ENCODE data around the gene CDKAL1. TPM values are rescaled to one million over a fixed set of nuclear protein-coding genes. Genes with fewer than 3 reads are reported as not detected.

The CDKAL1 gene
- total RNA-seq, 1 donor from 2014 or later: 10.2 TPM

GRCh38 chr6:20933057-20933788, 399.0 kb downstream of the CDKAL1 start:
- ATAC-seq (ENCODE audit: poor library complexity): no peak
- intact Hi-C loops (cut with DNase I): no loop called here

GRCh38 chr6:20936949-20937348, 402.7 kb downstream of the CDKAL1 start:
- intact Hi-C loops (cut with DNase I): no loop called here
- ATAC-seq (ENCODE audit: poor library complexity) (no peak), DNase-seq (no peak)

More at GRCh38 chr6:20933057-20933788, 399.0 kb downstream of the CDKAL1 start:
- no peak for DNase-seq

DNA sequence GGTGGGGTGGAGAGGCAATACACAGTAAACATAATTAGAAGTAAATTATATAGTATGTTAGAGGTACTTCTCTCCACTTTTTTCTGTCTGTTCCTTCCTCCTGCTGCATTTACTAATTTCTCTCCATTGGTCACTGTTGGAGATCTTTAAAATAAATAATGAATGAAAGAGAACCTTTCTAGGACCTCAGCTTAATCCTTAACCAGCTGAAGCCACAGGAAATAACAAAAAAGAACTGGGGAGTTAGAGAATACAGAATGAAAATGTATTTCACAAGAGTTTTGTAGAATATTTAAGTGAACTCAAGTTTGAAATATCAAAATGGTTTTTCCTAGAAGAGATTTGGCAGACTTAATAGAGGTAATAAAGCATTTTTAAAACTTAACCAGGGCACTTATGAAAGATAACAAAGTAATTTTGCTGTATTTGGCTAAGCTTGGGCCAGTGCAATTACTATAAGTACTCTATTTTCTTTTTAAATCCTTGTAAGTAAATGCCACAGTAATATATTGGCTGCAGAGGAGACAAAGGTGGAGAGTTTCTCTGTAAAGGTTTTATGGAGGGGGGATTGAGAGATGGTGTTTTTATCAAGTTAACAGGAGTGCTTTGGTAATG, 405.0 kb downstream of the CDKAL1 start:
- intact Hi-C loops (cut with DNase I): no loop called here
- DNase-seq (no peak), ATAC-seq (ENCODE audit: poor library complexity) (no peak)

- DNase-seq (no peak), ATAC-seq (ENCODE audit: poor library complexity) (no peak)
- intact Hi-C loops (cut with DNase I): no loop called here
Observed at GRCh38 chr6:20943040-20943627, 408.9 kb downstream of the CDKAL1 start.

DNA sequence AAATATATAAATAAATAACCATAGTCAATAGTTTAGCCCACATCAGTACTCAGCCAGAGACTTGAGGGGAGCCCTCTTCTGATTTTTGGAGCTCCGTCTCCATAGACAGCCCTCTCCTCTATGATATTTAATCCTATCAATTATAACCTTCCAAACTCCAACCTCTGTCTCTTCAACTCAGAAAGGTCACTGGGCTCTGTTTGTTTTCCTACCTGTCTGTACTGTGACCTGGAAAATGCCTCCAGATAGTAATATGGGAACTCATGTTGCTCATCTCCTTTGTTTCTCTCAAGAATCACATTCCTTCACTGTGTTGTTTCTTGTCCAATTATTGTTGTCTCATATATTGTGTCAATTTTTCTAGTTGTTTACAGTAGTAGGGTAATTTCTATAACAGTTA, 409.7 kb downstream of the CDKAL1 start:
- no peak for ATAC-seq (ENCODE audit: poor library complexity)
- intact Hi-C loops (cut with DNase I): no loop called here

GRCh38 chr6:20946022-20946421, 411.8 kb downstream of the CDKAL1 start:
- ATAC-seq (ENCODE audit: poor library complexity) (no peak), DNase-seq (no peak)
- intact Hi-C loops (cut with DNase I): no loop called here

More for the DNA sequence above, 409.7 kb downstream of the CDKAL1 start:
- DNase-seq: no peak

- no peak for DNase-seq
- ATAC-seq (ENCODE audit: poor library complexity): no peak
- intact Hi-C loops (cut with DNase I): no loop called here
Observed at GRCh38 chr6:20946890-20947289, 412.6 kb downstream of the CDKAL1 start.

DNA sequence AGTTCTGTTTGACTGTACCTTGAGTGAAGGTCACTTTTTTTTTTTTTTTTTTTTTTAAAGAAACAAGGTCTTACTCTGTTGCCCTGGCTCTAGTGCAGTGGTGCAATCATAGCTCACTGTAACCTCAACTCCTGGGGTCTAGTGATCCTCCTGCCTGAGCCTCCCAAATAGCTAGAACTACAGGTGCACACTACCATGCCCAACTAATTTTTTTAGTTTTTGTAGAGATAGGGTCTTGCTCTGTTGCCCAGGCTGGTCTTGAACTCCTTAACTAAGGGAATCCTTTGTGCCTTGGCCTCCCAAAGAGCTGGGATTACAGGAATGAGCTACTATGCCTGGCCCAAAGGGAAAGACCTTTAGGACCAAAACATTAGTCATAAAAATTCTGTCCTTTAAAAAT, 413.7 kb downstream of the CDKAL1 start:
- intact Hi-C loops (cut with DNase I): no loop called here
- DNase-seq: no peak
- ATAC-seq (ENCODE audit: poor library complexity): no peak

DNA sequence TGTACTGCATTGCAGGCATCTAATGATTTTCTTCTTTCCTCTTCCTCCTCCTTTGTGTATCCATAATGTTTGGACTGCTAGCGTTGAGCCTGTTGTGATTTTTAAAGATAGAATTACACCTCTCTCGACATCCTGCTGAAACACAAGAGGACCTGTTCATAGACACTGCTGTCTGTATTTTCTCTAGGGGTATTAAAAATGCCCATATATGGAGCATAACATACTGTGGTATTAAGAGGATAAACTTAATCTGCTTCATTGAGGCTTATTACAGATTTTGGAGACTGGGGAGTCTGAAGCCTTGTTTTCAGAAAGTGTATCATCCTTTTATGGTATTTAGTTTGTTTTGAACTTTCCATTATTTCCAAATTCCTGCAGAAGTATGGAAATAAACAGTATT, 414.3 kb downstream of the CDKAL1 start:
- no peak for ATAC-seq (ENCODE audit: poor library complexity)
- intact Hi-C loops (cut with DNase I): no loop called here

DNA sequence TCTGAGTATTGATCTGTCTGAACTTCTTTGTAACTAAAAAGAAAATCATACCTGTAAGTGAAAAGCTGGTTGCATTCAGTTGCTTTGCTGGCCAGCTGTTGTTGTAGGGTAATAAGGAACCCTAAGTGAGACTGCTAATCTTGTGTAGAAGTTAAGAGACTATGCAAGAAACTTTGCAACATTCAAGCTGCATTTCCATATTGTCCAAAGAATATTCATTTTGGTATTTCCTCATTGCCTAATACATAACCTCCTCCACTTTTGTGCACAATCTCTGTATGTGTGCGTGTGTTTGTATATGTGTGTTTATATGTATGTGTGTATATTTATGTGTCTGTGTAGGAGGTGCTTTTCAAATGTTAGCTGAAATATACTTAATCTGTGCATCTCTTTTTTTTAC, 414.9 kb downstream of the CDKAL1 start:
- ATAC-seq (ENCODE audit: poor library complexity): no peak
- DNase-seq: no peak
- intact Hi-C loops (cut with DNase I): no loop called here

More for the DNA sequence above, 414.3 kb downstream of the CDKAL1 start:
- no peak for DNase-seq

DNA sequence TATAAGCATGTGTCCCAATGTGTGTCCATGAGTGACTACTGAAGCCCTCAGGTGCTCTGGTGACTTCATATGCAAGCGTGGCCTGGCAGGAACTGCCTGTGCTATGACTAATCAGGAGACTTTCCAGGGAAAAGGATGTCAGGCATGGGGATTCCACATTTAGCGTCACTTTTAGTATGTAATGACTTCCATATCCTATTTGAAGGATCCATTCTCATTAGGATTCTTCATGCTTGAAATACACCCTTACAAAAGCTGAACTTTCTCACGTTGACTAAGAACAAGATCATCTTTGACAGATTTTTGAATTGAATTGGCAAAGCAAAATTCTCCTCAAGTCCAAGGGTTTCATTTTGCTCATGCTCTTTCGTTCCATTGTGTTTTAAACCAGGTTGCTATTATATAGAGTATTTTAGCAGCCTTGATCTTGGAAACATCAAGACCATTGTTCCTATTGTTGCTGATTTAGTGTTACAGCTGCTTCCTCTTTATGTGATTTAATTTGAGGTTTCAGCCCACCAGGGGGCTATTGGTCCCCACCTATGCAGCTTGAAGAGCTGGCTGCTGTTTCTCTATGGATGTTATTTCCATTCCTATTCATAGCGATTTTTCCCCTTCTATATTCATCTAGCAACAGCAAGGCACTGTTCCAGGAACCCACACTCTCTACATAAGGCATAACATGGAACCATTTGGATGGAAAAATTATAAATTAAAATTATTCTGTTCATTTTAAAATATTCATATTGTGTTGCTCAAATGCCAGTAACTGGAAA, 418.6 kb downstream of the CDKAL1 start:
- DNase-seq (no peak), ATAC-seq (ENCODE audit: poor library complexity) (no peak)
- intact Hi-C loops (cut with DNase I): no loop called here

DNA sequence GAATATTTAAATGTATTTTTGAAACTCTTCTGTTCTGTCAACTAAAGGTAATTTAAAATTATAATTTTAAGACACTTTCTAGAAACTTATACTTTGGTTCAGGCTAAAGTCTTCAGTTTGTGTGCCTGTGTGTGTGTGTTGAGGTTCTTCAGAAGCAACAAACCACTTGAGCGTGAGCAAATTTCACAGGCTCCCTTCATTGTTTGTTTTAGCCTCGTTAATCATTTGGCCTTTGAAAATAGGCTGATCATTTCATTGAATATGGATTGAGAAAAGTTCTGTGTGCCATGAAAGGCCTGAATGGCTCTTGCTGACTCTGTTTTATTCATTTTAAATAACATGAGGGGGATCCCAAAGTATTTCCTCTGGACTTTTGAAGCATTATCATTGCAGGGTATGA, 420.1 kb downstream of the CDKAL1 start:
- ATAC-seq (ENCODE audit: poor library complexity) (no peak), DNase-seq (no peak)
- intact Hi-C loops (cut with DNase I): no loop called here

GRCh38 chr6:20955131-20955530, 420.9 kb downstream of the CDKAL1 start:
- ATAC-seq (ENCODE audit: poor library complexity): no peak
- intact Hi-C loops (cut with DNase I): no loop called here

DNA sequence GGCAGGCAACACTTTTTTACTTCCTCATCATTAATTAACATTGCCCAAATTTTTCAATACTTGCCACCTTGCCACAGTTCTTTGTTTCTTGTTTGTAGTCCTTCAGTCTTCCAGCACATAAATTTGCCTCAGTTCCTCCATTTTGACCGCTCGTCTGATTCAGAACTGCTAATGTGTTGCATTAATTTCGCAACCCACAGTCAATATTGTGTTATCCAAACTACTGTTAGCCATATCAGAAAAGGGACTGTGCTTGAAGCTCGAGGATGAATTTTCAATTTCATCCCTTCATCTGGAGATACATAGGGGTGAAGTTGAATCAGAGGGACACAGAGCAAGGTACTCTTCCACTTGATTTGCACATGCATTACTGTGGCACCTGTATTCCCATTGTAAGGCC, 421.5 kb downstream of the CDKAL1 start:
- ATAC-seq (ENCODE audit: poor library complexity) (no peak), DNase-seq (no peak)
- intact Hi-C loops (cut with DNase I): no loop called here

More at GRCh38 chr6:20955131-20955530, 420.9 kb downstream of the CDKAL1 start:
- DNase-seq: no peak

DNA sequence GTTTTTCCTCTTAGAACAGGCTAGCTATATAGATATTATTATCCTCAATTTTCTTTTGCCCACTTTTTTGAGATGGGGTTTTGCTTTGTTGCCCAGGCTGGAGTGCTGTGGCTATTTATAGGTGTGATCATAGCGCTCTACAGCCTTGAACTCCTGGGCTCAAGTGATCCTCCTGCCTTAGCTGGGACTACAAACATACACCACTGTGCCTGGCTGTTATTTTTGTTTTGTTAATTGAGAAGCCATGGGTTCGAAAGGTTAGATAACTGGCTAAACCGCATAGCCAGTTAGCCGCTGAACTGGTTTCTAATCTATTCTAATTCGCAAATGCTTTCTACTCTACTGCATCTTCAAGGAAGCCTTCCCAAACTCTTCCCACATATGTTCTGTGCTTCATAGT, 425.8 kb downstream of the CDKAL1 start:
- ATAC-seq (ENCODE audit: poor library complexity) (no peak), DNase-seq (no peak)
- intact Hi-C loops (cut with DNase I): no loop called here

- intact Hi-C loops (cut with DNase I): no loop called here
- DNase-seq (no peak), ATAC-seq (ENCODE audit: poor library complexity) (no peak)
Observed at GRCh38 chr6:20965276-20965675, 431.0 kb downstream of the CDKAL1 start.

DNA sequence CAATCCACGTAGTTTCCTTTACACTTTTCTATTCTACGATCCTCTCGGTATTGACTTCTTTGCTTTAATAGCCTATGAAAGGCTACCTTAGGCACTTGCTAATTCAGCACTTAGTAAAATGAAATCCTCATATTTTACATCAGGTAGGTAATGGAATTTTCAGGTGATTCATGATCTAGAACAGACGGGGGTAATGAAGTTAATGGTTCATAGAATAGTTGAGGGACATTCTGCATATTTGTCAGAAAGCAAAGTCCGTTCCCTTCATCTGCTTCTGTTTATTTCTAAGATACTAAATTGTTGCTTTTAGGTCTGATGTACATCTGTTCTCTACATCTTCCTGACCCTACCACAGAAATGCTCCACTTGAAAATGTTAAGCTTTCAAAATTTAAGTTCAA, 431.7 kb downstream of the CDKAL1 start:
- DNase-seq (no peak), ATAC-seq (ENCODE audit: poor library complexity) (no peak)
- intact Hi-C loops (cut with DNase I): no loop called here

GRCh38 chr6:20969551-20969950, 435.3 kb downstream of the CDKAL1 start:
- no peak for DNase-seq
- ATAC-seq (ENCODE audit: poor library complexity): no peak
- intact Hi-C loops (cut with DNase I): no loop called here

DNA sequence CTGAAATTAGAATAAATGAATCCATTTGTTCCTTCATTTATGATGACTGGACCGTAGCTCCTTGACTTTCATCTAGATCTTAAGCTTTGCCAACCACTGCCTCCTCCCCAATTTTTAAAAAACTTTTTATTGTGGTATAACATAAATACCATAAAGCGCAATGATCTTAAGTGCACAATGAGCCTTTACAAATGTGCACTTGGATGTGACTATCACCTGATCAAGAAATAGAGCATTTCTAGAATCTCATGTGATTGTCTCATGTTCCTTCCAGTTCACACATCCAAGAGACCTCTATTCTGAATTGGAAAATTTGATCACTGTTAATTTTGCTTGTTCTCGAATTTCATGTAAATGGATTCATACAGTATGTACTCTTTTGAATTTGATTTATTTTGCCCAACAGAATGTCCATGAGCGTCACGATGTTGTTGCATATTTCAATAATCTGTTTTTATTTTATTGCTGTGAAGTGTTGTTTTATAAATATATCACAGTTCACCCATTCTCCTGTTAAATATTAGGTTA, 442.2 kb downstream of the CDKAL1 start:
- intact Hi-C loops (cut with DNase I): no loop called here
- DNase-seq: no peak
- ATAC-seq (ENCODE audit: poor library complexity): no peak
